GM21786 (cell line): Measurements from ENCODE around the gene DENND4B.
"Not testable (repeated sequence)": the region's sequence is repeated elsewhere in the genome, so short reads cannot be mapped to it uniquely, and the experiment has no call there.

Source experiments
- ATAC-seq: cut with Tn5 transposase; IDR thresholded peaks from one replicate; pipeline ENCODE4 v1.9.1; 2021; ENCODE audit not compliant: unreplicated experiment

The DENND4B gene

GRCh38 chr1:153891042-153891441 is 55.5 kb downstream of the DENND4B start:
- ATAC-seq: not testable (repeated sequence)

- no peak for ATAC-seq
Observed at GRCh38 chr1:153888533-153888932, 58.0 kb downstream of the DENND4B start.

GRCh38 chr1:153886127-153886526 is 60.4 kb downstream of the DENND4B start:
- ATAC-seq: no peak

- ATAC-seq: no peak
Observed at GRCh38 chr1:153883223-153883622, 63.3 kb downstream of the DENND4B start.

- no peak for ATAC-seq
Observed at GRCh38 chr1:153882296-153882912, 64.1 kb downstream of the DENND4B start.

- ATAC-seq: no peak
Observed at GRCh38 chr1:153881751-153882150, 64.8 kb downstream of the DENND4B start.

- no peak for ATAC-seq
Observed at GRCh38 chr1:153880962-153881361, 65.6 kb downstream of the DENND4B start.

GRCh38 chr1:153880024-153880423 is 66.5 kb downstream of the DENND4B start:
- ATAC-seq: no peak
